ENCODE measurements around the gene UBC.

UBC gene

DNA sequence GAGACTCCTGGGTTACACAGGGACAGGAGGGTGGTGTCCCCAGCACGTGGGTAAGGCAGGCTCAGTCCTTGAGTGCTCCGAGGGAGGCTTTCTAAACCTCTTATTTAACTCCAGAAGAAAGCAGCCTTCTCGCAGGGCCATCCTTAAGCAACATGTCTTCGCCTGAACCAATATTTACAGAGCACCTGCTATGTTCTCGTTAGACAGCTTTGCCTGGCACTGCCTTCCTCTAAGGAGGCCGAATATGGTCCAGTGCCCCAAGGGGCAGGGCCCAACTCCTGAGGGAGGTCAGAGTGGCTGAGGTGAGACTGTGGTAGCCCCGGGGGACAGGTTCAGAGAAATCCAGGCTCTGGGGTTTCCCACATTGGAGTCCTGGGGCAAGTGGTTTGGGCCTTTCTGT, 48.7 kb downstream of the UBC start:
- DNase-seq (ENCODE audit: low spot score) (no peak), FAIRE-seq (no peak)

DNA sequence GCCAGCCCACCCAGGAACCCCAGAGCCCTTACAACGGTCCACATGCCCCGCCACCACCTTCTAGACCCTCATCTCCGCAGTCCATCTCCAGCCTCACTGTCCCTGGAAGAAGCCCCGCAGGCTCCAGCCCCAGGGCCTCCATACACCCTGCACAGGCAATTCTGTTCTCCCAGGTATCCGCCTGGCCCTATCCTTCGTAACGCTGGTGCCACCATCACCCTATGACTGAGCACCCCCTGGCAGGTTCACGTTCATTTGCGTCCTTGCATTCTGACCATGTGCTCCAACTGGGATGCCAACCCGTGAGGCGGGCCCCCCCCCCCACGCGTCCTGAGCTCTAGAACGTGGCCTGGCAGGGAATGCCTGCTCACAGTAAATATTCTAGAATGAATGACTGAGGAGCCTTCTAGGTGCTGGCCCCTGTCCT, 50.1 kb downstream of the UBC start:
- DNase-seq (ENCODE audit: low spot score) (no peak), FAIRE-seq (no peak)

DNA sequence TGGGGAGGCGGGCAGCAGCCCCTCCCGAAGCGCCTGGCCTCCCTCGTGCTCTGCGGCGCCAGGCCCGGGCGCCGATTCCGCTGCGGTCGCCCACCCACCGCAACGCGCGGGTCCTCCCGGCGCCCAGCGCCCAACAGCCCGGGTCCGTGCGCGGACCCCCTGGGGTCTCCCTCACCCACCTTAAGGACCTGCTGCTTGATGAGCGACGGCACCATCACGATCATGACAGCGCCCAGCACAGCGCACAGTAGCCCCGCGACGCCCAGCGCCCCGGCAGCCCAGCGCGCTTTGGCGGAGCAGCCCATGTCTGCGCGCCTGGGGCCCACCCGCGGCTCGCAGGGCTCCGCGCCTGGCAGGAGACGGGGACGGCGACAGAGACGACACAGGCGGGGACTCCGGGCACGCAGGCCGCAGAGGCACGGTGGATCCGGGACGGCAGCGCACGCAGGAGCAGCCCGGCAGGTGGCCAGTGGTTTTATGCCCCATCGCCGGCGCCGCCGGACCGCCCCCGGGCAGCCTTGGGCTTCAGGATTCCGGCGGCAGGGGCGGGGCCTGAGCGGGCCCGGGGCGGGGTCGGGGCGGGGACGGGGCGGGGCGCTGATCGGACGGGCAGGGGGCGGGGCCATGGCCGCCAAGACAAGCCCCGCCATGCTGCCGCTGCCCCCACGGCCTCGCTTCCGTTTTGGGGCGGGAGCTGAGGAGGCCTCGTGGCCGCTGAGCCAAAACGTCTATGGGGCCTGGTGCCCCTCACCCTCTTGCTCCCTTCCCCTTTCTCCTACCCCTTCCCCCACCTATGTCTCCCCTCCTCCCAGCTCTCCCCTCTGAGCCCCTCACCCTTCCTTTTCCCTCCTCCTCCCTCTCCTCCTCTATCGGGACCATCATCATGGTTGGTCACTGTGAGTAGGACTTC, 50.8 kb downstream of the UBC start, which contains the start of gene SCARB1:
SCARB1 (minus strand) TSS at position 449 of the 910 bp plus-strand sequence; CDS start at position 305, 144 bp downstream.
- DNase-seq (ENCODE audit: low spot score) (peak; percentile 64), FAIRE-seq (no peak)

DNA sequence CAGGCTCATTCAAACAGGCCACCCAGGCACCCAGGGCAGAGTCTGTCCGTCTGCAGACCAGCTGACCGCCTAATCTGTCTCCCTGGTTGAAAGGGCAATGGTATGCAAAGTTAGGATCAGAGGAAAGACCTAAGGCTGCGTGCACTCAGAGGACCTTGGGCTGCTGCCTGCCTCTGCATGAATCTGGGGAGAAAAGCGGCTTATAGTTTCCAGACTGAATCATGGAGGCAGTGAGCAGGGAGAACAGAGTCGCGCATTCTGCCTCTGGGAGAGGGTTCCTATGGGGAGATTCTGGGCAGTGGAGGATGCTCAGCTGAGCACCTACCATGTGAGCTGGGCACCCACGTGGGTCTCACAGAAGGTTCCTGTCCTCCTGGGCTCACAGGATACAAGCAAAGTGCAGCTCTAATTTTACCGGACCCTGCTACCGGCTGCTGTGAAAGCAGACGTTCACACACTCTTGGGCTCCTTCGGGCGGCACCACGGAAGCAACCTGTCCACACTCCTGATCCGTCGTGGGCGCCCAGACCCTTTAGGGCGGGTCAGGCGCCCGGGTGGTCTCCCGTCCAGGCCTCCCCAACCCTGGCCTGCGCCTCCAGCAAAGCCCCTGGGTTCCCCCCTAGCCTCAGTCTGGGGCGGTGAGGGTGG, 51.6 kb downstream of the UBC start:
- FAIRE-seq (no peak), DNase-seq (ENCODE audit: low spot score) (peak; percentile 5)

DNA sequence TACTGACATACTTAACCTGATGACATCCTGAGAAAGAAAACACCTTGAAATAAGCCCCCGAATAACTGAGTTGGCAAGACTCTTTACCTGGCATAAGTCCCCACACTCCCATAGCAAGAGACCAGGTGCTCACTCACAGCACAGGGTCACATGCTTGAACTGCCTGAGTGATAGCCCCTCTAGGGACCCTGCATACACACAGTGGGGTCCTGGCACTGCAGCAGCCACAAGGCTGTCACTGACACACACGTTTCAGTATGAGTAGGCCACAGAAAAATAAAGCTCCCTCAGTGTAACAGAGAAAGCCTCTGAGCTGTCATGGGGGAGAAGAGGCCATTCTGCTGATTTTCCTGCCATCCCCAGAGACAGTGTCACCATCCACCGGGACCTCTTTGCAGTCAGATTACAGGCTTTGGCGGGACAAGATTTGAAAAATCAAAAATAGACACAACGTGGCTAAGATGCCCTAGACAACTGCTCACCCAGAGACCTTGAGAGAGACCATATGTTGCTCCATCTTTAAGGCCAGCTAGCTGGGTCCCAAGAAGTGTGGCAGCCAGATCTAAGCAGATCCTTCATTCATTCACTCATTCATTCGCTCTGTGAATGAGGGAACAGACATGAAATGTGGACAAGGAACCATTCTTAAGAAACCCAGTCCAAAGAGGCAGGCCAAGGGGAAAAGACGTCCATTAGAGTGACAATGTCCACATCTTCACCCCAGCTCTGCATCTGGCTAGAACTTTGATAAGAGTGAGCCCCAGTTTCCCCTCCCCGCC, 52.4 kb downstream of the UBC start:
- DNase-seq (ENCODE audit: low spot score) (no peak), FAIRE-seq (no peak)
